Measurements from ENCODE around the gene NEDD4. TPM values are rescaled to one million over a fixed set of nuclear protein-coding genes. Genes with fewer than 3 reads are reported as not detected.

The NEDD4 gene
- polyA plus RNA-seq, 2 of the 4 experiments (the other 2 are of a cell fraction) = 56.4 to 78.8 TPM

DNA sequence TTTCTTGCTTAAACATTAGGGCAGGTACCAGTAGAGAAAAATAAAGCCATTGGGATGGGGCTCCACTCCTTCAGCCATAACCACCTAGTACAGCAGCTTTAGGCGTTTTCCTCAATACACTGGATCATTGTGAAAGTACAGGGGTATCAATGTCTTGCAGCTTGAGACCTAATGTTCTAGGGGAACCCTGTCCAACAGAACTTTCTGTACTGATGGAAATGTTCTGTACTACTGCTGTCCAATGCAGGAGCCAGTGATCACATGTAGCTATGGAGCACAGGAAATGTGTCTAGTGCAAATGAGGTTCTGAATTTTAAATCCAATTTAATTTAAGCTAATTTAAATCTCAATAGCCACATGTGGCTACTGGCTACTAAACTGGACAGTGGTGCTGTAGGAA, 93.9 kb downstream of the NEDD4 start:
- FAIRE-seq = peak; percentile 93
- POLR2A ChIA-PET = interaction anchor here (1.9 kb wide), 1 partner anchor 18 kb away, joined by 8 read pairs; no protein-coding TSS in a partner anchor

DNA sequence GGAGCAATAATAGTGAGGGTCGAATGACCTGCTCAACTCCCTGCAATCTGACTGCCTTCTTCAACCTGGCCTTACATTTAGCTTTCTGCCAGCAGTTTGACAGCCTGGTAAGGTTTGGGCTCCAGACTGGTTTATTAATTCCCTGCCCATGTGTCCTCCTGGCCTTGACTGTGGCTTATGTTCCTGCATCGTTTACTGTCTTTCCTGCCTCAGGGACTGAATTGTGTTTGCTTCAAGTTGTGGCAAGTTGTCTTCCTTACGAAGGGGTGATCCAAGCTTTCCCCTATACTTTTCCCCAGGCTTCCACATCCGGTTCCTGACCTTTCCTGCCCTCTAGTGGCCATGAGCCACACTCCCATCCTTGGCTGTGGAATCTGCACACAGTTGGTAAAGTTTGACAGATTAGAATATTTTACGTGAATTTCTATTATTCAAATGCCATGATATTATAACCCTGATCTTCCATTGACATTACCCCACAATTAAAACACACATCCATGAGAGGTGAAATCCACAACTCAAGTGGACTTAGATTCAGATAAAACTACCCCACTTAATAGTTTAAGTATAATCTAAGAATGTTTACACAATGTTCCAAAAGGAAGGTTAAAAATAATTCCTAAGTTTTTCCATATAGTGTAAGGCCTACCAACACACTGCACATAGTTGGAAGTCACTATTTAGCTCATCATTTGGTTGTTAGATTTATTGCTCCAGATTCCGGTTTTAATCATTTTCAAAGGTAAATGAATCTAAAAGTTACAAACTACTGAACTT, 95.7 kb downstream of the NEDD4 start:
- peak; percentile 99 for FAIRE-seq
- TF ChIP-seq, protein P1, sequence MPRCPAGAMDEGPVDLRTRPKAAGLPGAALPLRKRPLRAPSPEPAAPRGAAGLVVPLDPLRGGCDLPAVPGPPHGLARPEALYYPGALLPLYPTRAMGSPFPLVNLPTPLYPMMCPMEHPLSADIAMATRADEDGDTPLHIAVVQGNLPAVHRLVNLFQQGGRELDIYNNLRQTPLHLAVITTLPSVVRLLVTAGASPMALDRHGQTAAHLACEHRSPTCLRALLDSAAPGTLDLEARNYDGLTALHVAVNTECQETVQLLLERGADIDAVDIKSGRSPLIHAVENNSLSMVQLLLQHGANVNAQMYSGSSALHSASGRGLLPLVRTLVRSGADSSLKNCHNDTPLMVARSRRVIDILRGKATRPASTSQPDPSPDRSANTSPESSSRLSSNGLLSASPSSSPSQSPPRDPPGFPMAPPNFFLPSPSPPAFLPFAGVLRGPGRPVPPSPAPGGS (IDR thresholded peaks at IDR 0.05) = 0 out of 3 replicates have a peak, but pooled peaks have one; percentile 10
- TF ChIP-seq, protein P2, sequence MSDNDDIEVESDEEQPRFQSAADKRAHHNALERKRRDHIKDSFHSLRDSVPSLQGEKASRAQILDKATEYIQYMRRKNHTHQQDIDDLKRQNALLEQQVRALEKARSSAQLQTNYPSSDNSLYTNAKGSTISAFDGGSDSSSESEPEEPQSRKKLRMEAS (IDR thresholded peaks at IDR 0.05) = no peak; the same call in 1 of the 2 replicates
- TF ChIP-seq RARB (CRISPR knock-in tag; IDR thresholded peaks at IDR 0.05) = 0 out of 2 replicates have a peak, but pooled peaks have one; percentile 42
- TF ChIP-seq, protein P3, sequence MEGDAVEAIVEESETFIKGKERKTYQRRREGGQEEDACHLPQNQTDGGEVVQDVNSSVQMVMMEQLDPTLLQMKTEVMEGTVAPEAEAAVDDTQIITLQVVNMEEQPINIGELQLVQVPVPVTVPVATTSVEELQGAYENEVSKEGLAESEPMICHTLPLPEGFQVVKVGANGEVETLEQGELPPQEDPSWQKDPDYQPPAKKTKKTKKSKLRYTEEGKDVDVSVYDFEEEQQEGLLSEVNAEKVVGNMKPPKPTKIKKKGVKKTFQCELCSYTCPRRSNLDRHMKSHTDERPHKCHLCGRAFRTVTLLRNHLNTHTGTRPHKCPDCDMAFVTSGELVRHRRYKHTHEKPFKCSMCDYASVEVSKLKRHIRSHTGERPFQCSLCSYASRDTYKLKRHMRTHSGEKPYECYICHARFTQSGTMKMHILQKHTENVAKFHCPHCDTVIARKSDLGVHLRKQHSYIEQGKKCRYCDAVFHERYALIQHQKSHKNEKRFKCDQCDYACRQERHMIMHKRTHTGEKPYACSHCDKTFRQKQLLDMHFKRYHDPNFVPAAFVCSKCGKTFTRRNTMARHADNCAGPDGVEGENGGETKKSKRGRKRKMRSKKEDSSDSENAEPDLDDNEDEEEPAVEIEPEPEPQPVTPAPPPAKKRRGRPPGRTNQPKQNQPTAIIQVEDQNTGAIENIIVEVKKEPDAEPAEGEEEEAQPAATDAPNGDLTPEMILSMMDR (IDR thresholded peaks at IDR 0.05) = peak; percentile 95
- no peak for TF ChIP-seq BHLHE40 (IDR thresholded peaks at IDR 0.05; ENCODE audit: low read depth, low read length)
- TF ChIP-seq MAFK (IDR thresholded peaks at IDR 0.05; ENCODE audit: partially characterized antibody) = no peak
- TF ChIP-seq JUN (IDR thresholded peaks at IDR 0.05) = peak in 1 of 2 experiments; percentile 65; a peak in 2 of 5 replicates
- TF ChIP-seq RAD21 (conservative IDR thresholded peaks at IDR 0.05 in 1 of 2, IDR thresholded peaks at IDR 0.05 in 1 of 2) = peak; percentile 84 to 88
- TF ChIP-seq, protein P4, sequence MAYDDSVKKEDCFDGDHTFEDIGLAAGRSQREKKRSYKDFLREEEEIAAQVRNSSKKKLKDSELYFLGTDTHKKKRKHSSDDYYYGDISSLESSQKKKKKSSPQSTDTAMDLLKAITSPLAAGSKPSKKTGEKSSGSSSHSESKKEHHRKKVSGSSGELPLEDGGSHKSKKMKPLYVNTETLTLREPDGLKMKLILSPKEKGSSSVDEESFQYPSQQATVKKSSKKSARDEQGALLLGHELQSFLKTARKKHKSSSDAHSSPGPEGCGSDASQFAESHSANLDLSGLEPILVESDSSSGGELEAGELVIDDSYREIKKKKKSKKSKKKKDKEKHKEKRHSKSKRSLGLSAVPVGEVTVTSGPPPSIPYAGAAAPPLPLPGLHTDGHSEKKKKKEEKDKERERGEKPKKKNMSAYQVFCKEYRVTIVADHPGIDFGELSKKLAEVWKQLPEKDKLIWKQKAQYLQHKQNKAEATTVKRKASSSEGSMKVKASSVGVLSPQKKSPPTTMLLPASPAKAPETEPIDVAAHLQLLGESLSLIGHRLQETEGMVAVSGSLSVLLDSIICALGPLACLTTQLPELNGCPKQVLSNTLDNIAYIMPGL (CRISPR knock-in tag; IDR thresholded peaks at IDR 0.05; ENCODE audit: borderline replicate concordance) = no peak; the same call in 1 of the 2 replicates
- TF ChIP-seq ZSCAN20 (CRISPR knock-in tag; IDR thresholded peaks at IDR 0.05) = no peak
- TF ChIP-seq SMC3 (IDR thresholded peaks at IDR 0.05) = peak; percentile 77
- no peak for TF ChIP-seq NPAS2 (CRISPR knock-in tag; IDR thresholded peaks at IDR 0.05; ENCODE audit: borderline replicate concordance)
- TF ChIP-seq EP300 (IDR thresholded peaks at IDR 0.05) = peak in 1 of 2 experiments; percentile 8; a peak in 1 of 5 replicates
- TF ChIP-seq SREBF2 (IDR thresholded peaks at IDR 0.05) = no peak
- no peak for TF ChIP-seq FOSB (CRISPR knock-in tag; IDR thresholded peaks at IDR 0.05)
- TF ChIP-seq RFX5 (IDR thresholded peaks at IDR 0.05) = no peak
- TF ChIP-seq CHD2 (IDR thresholded peaks at IDR 0.05; ENCODE audit: low read length, partially characterized antibody) = no peak
- TF ChIP-seq POLR2AphosphoS2 (conservative IDR thresholded peaks at IDR 0.05; ENCODE audit: low read length) = no peak
- TF ChIP-seq HOXB5 (CRISPR knock-in tag; IDR thresholded peaks at IDR 0.05) = no peak
- no peak for TF ChIP-seq KDM1A (IDR thresholded peaks at IDR 0.05; ENCODE audit: low read depth)
- TF ChIP-seq RNF2 (IDR thresholded peaks at IDR 0.05; ENCODE audit: borderline replicate concordance, low read depth) = no peak
- ChIA-PET CTCF (interaction anchor here (0.6 to 6.7 kb wide), 38 partner anchors 9 to 366 kb away, joined by 3 to 87 read pairs (median 6); partner anchors contain the start of gene NEDD4), POLR2A (interaction anchor here (0.8 to 1.7 kb wide), 10 partner anchors 10 to 347 kb away, joined by 3 to 14 read pairs (median 4); no protein-coding TSS in a partner anchor)
- DNase-seq (ENCODE audit: low read depth in 1 of 2, low spot score in 1 of 2) = peak; percentile 76 to 91
- Histone ChIP-seq H3K9me3 (no peaks in the 10 kb centered on the region), H3K4me2 (peak overlapping the region; percentile 86), H3K27ac (peak overlapping the region; percentile 93 to 96), H3K4me1 (peaks cover 86% of the 10 kb centered on the region), H3K4me3 (0 out of 3 replicates have a peak overlapping the region, but pooled peaks have one; percentile 3)
- peak; percentile 86 to 93 for ATAC-seq
- WGBS (ENCODE audit: missing lambda C conversion rate) = 11% methylated on average over 6 of the region's 6 CpGs

More for the DNA sequence above, 93.9 kb downstream of the NEDD4 start:
- Histone ChIP-seq H3K4me2 (peak overlapping the region; percentile 86), H3K4me3 (no peak overlapping the region), H3K4me1 (peaks cover 91% of the 10 kb centered on the region), H3K27ac (peak overlapping the region; percentile 82 to 93), H3K9me3 (no peaks in the 10 kb centered on the region)
- ATAC-seq (no peak), DNase-seq (ENCODE audit: low read depth in 1 of 2, low spot score in 1 of 2) (no peak)
- TF ChIP-seq HOXA7 (CRISPR knock-in tag; IDR thresholded peaks at IDR 0.05) (0 out of 2 replicates have a peak, but pooled peaks have one; percentile 17), PHF8 (IDR thresholded peaks at IDR 0.05; ENCODE audit: borderline replicate concordance, low read depth) (no peak), MAFK (IDR thresholded peaks at IDR 0.05; ENCODE audit: partially characterized antibody) (no peak), HOXB5 (CRISPR knock-in tag; IDR thresholded peaks at IDR 0.05) (no peak), KDM1A (IDR thresholded peaks at IDR 0.05; ENCODE audit: low read depth) (no peak), JUN (IDR thresholded peaks at IDR 0.05) (no peak), GATA3 (IDR thresholded peaks at IDR 0.05; ENCODE audit: borderline replicate concordance) (no peak)
- WGBS (ENCODE audit: missing lambda C conversion rate) = 57% methylated on average over 1 of the region's 1 CpG
- CTCF ChIA-PET = interaction anchor here (0.6 to 6.7 kb wide), 12 partner anchors 8 to 258 kb away, joined by 3 to 87 read pairs (median 4); no protein-coding TSS in a partner anchor

Measured in A549 (cell line).